GM12878 (cell line): Measurements from ENCODE around the gene SOX4. TPM values are rescaled to one million over a fixed set of nuclear protein-coding genes. Genes with fewer than 3 reads are reported as not detected.
A peak's percentile ranks its signal among the peaks of the same experiment; 100 is the strongest.

Experiments used
- ASH2L ChIP-seq: fragments of 300-600, 200-600 bp; sonication (generic); IDR thresholded peaks from 2 replicates; pipeline ENCODE4 v1.6.1; 2017; ENCODE audit warnings: low read depth, mild to moderate bottlenecking, borderline replicate concordance
- BACH1 ChIP-seq: fragments of 450-650 bp; IDR thresholded peaks from 2 replicates; pipeline ENCODE4 v1.6.1; 2017; ENCODE audit warnings: mild to moderate bottlenecking, borderline replicate concordance
- CBFB ChIP-seq: IDR thresholded peaks from 2 replicates; pipeline ENCODE4 v1.6.1; 2016; ENCODE audit warnings: antibody characterized with exemption, low read depth
- CTCF ChIP-seq, 3 experiments: IDR thresholded peaks in 2 of 3; conservative IDR thresholded peaks in 1 of 3; 2 replicates each; pipeline ENCODE4 v1.5.1; 2011; ENCODE audit warnings: low read depth in 3 of 3, low read length in 3 of 3, mild to moderate bottlenecking in 3 of 3, control low read depth in 2 of 3, moderate library complexity in 2 of 3, inconsistent platforms in 1 of 3, mixed read lengths in 1 of 3; ENCODE audit not compliant: control insufficient read depth in 2 of 3, insufficient read depth in 1 of 3; ENCODE audit errors: extremely low read depth in 1 of 3
- ZNF217 ChIP-seq: fragments of 450-650 bp; IDR thresholded peaks from 2 replicates; pipeline ENCODE4 v1.6.1; 2017; ENCODE audit warnings: antibody characterized with exemption, mild to moderate bottlenecking
- ZNF592 ChIP-seq: fragments of 450-650 bp; IDR thresholded peaks from 2 replicates; pipeline ENCODE4 v1.6.1; 2017; ENCODE audit warnings: mild to moderate bottlenecking, moderate library complexity
- polyA plus RNA-seq, 11 experiments: library from polyadenylated mRNA; depleted of rRNA in 4 of 11; unstranded in 6 of 11; stranded (reverse) in 5 of 11; fragments of >200 nt; fragmentation: Nextera tagmentation in 4 of 11; fragmentation: Illumina TruSeq in 1 of 11; extraction: Ambion mirVana in 4 of 11; extraction: Trizol in 1 of 11; gene quantifications; 1 replicate in 1 of 11; 2 replicates in 10 of 11; pipeline versions ENCODE4 v1.2.1 to v1.2.3, GENCODE V29; 2011 to 2016; ENCODE audit warnings: inconsistent platforms in 2 of 11, missing spikeins in 2 of 11, low read depth in 1 of 11
- total RNA-seq, 4 experiments: library from RNA; depleted of rRNA in 3 of 4; stranded (reverse); fragments of >200 nt in 3 of 4; fragmentation: Illumina TruSeq in 1 of 4; extraction: Trizol in 1 of 4; gene quantifications; 2 replicates each; pipeline versions ENCODE4 v1.2.1 to v1.2.3, GENCODE V29; 2013 to 2021

Gene SOX4
- total and polyA plus RNA-seq, 10 of the 15 experiments (the other 5 are each of a cell fraction or from before 2014, with no cell fraction given), result 16.8 to 119 (median 26.5) TPM

GRCh38 chr6:21595285-21596144 lies 2.0 kb downstream of the SOX4 start (continued):
- TF ChIP-seq ZNF592 (no peak), BACH1 (peak; percentile 63; the same call in 1 of the 2 replicates), CBFB (no peak), CTCF (IDR thresholded peaks at IDR 0.05 in 2 of 3, conservative IDR thresholded peaks at IDR 0.05 in 1 of 3; ENCODE audit: control insufficient read depth in 2 of 3, extremely low read depth in 1 of 3, insufficient read depth in 1 of 3, low read depth in 3 of 3, low read length in 3 of 3) (peak in 1 of 3 experiments; percentile 24; a peak in 1 of 6 replicates), ASH2L (peak; percentile 28; the same call in 1 of the 2 replicates), ZNF217 (peak; percentile 56; the same call in 1 of the 2 replicates)
- TF ChIP-seq, all 136 proteins: peak for 18
